ENCODE measurements around the gene SPATA9. TPM values are rescaled to one million over a fixed set of nuclear protein-coding genes. Genes with fewer than 3 reads are reported as not detected.

Gene SPATA9
- total RNA-seq, 1 experiment from 2014 or later: not detected

DNA sequence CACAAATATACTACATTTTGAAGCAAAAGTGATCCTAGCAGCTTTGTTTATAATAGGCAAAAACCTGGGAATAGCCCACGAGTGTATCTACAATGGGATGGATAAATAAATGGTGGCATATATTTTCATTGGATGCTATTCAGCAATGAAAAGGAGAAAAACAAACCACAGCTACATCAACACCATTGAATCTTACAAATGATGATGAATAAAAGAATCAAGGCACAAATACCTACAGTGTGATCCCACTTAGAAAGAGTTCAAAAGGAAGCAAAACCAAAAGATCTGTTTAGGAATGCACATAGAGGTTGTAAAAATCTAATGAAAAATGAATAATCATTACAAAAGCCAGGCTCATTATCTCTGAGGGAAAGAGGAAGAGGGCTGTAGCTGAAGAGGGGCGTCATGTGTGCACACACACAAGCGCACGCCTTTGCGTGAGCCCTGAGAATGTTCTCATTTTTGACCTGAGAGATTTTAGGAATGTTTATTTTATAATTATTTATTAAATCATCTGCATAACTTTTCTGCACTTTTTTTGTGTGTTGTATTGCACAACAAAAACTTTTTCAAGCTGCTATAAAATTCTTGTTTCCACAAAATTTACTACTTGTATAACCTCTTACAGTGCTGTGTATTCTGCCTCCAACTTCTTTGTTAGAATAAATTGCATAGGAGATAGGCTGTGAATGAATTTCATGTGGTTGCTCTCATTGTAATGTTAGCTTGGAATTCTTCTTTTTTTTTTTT, 42.5 kb upstream of the SPATA9 start:
- TF ChIP-seq, protein P1, sequence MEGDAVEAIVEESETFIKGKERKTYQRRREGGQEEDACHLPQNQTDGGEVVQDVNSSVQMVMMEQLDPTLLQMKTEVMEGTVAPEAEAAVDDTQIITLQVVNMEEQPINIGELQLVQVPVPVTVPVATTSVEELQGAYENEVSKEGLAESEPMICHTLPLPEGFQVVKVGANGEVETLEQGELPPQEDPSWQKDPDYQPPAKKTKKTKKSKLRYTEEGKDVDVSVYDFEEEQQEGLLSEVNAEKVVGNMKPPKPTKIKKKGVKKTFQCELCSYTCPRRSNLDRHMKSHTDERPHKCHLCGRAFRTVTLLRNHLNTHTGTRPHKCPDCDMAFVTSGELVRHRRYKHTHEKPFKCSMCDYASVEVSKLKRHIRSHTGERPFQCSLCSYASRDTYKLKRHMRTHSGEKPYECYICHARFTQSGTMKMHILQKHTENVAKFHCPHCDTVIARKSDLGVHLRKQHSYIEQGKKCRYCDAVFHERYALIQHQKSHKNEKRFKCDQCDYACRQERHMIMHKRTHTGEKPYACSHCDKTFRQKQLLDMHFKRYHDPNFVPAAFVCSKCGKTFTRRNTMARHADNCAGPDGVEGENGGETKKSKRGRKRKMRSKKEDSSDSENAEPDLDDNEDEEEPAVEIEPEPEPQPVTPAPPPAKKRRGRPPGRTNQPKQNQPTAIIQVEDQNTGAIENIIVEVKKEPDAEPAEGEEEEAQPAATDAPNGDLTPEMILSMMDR (conservative IDR thresholded peaks at IDR 0.05): no peak
- Histone ChIP-seq H4K5ac (ENCODE audit: insufficient read length, low read depth, low read length) (no peak overlapping the region), H3K9ac (ENCODE audit: extremely low read depth, insufficient read length, low read length) (no peak overlapping the region), H3K9me3 (ENCODE audit: control insufficient read depth, low read depth, low read length) (no peaks in the 10 kb centered on the region), H3K23me2 (ENCODE audit: insufficient read length, low read depth, low read length, poor library complexity, severe bottlenecking) (no peaks in the 10 kb centered on the region), H3K79me2 (ENCODE audit: insufficient read depth, low read length) (no peaks in the 10 kb centered on the region), H3K4ac (ENCODE audit: low read depth, low read length) (no peak overlapping the region), H2AFZ (ENCODE audit: low read length) (no peak overlapping the region), H3K18ac (ENCODE audit: insufficient read length, low read depth, low read length) (no peak overlapping the region), H2BK120ac (ENCODE audit: low read depth, low read length, poor library complexity, severe bottlenecking) (no peak overlapping the region), H2AK5ac (ENCODE audit: insufficient read length, low read length) (no peak overlapping the region), H2BK12ac (ENCODE audit: insufficient read length, low read depth, low read length) (no peak overlapping the region), H3K27me3 (ENCODE audit: insufficient read depth, low read length) (peaks cover 8% of the 10 kb centered on the region; the same call in 1 of the 2 replicates), H3T11ph (ENCODE audit: low read length) (no peak overlapping the region), H2BK5ac (ENCODE audit: insufficient read length, low read length) (no peak overlapping the region), H3K79me1 (ENCODE audit: insufficient read depth, low read depth, low read length, poor library complexity, severe bottlenecking) (no peaks in the 10 kb centered on the region), H3K23ac (ENCODE audit: insufficient read length, low read depth, low read length) (no peak overlapping the region), H4K91ac (ENCODE audit: insufficient read length, low read depth, low read length) (no peak overlapping the region), H4K20me1 (ENCODE audit: control insufficient read depth, insufficient read depth, insufficient read length) (no peaks in the 10 kb centered on the region), H3K27ac (ENCODE audit: insufficient read length, low read depth, low read length) (no peak overlapping the region), H4K8ac (replicated peaks; ENCODE audit: insufficient read length, low read depth, low read length) (no peak overlapping the region), H3K56ac (ENCODE audit: insufficient read length, low read depth, low read length) (no peak overlapping the region), H2BK20ac (ENCODE audit: low read depth, low read length, poor library complexity, severe bottlenecking) (no peak overlapping the region), H3K4me1 (ENCODE audit: insufficient read depth, low read length) (peaks cover 4% of the 10 kb centered on the region; the same call in 1 of the 2 replicates), H2BK15ac (ENCODE audit: low read depth, low read length) (no peak overlapping the region), H3K14ac (ENCODE audit: insufficient read depth, low read length) (no peak overlapping the region), H3K4me2 (ENCODE audit: insufficient read depth, insufficient read length, low read length) (no peak overlapping the region)
- H3K27me3 Mint-ChIP-seq (ENCODE audit: low read depth): peaks cover 32% of the 10 kb centered on the region
- H3K36me3 Mint-ChIP-seq (ENCODE audit: insufficient read depth in 1 of 3, low read depth in 3 of 3): no peaks in the 10 kb centered on the region
- no peak overlapping the region for H3K4me3 Mint-ChIP-seq
- no peak for DNase-seq
- H3K27ac Mint-ChIP-seq: no peak overlapping the region; a peak in 1 of 7 replicates
- no peaks in the 10 kb centered on the region for H3K9me3 Mint-ChIP-seq
- WGBS (ENCODE audit: extremely low coverage, insufficient read length, low lambda C conversion rate): no CpG with 5 or more reads among the region's 5 CpGs
- H3K4me1 Mint-ChIP-seq: peaks cover 23% of the 10 kb centered on the region in 2 experiments

Data from H9 (cell line).